ENCODE results near the gene MFAP4. TPM values are rescaled to one million over a fixed set of nuclear protein-coding genes. Genes with fewer than 3 reads are reported as not detected.

Gene MFAP4
- total and polyA plus RNA-seq, 2 donors (not counting 1 experiment from before 2014, with no cell fraction given), result not detected

- Histone ChIP-seq H3K4me1 (ENCODE audit: control insufficient read depth in 2 of 2, insufficient read depth in 2 of 2, low read length in 2 of 2) (no peaks in the 10 kb centered on the region), H3K36me3 (replicated peaks in 1 of 2; ENCODE audit: control extremely low read depth in 1 of 2, control insufficient read depth in 1 of 2, extremely low read depth in 1 of 2, insufficient read depth in 2 of 2, low read length in 1 of 2) (no peaks in the 10 kb centered on the region), H3K9me3 (ENCODE audit: control extremely low read depth in 1 of 3, control insufficient read depth in 2 of 3, insufficient read depth in 1 of 3, low read length in 2 of 3) (no peaks in the 10 kb centered on the region), H2AFZ (ENCODE audit: insufficient read depth, low read depth, low read length, poor library complexity, severe bottlenecking) (no peak overlapping the region), H3K79me2 (ENCODE audit: control insufficient read depth, insufficient read depth, low read length) (no peaks in the 10 kb centered on the region), H4K20me1 (ENCODE audit: control insufficient read depth, insufficient read depth, low read length, poor library complexity, severe bottlenecking) (no peaks in the 10 kb centered on the region), H3K27me3 (replicated peaks in 1 of 4; ENCODE audit: control extremely low read depth in 1 of 4, control insufficient read depth in 3 of 4, insufficient read depth in 4 of 4, low read length in 3 of 4) (peaks cover 0 to 13% (median 0%) of the 10 kb centered on the region in 4 experiments), H3K9ac (ENCODE audit: low read length) (no peak overlapping the region), H3K4me2 (replicated peaks; ENCODE audit: low read depth, low read length, poor library complexity, severe bottlenecking) (no peak overlapping the region), H3K27ac (ENCODE audit: low read length in 2 of 2) (no peak overlapping the region), H3K4me3 (ENCODE audit: control extremely low read depth in 1 of 5, extremely low read depth in 1 of 5, insufficient read depth in 1 of 5, low read depth in 2 of 5, low read length in 4 of 5) (no peak overlapping the region)
- ATAC-seq (ENCODE audit: low read depth), result no peak
- H3K4me1 Mint-ChIP-seq, result no peaks in the 10 kb centered on the region
- no peaks in the 10 kb centered on the region for H3K9me3 Mint-ChIP-seq (ENCODE audit: insufficient read depth)
- no peak overlapping the region for H3K4me3 Mint-ChIP-seq
- no peak overlapping the region for H3K27ac Mint-ChIP-seq
- intact Hi-C loops (cut with micrococcal nuclease), result no loop called here
- ChIA-PET POLR2A (no interaction called here), CTCF (no interaction called here)
- DNase-seq, result no peak
- TF ChIP-seq EZH2 (IDR thresholded peaks at IDR 0.05; ENCODE audit: borderline replicate concordance, insufficient read depth, low read depth, low read length, poor library complexity, severe bottlenecking) (no peak), CTCF (IDR thresholded peaks at IDR 0.05) (no peak)
- no CpG with 5 or more reads among the region's 7 CpGs for WGBS (ENCODE audit: insufficient coverage)
- peaks cover 21% of the 10 kb centered on the region for H3K27me3 Mint-ChIP-seq
These were observed 5.3 kb upstream of the MFAP4 start for GRCh38 chr17:19392303-19392702.

- no peak overlapping the region for H3K9ac ChIP-seq (ENCODE audit: low read length)
- H3K27ac ChIP-seq (ENCODE audit: low read length in 2 of 2), result no peak overlapping the region
- H3K79me2 ChIP-seq (ENCODE audit: control insufficient read depth, insufficient read depth, low read length), result no peaks in the 10 kb centered on the region
- Mint-ChIP-seq H3K4me1 (no peaks in the 10 kb centered on the region), H3K27ac (no peak overlapping the region), H3K4me3 (no peak overlapping the region), H3K27me3 (peaks cover 18% of the 10 kb centered on the region), H3K9me3 (ENCODE audit: insufficient read depth) (no peaks in the 10 kb centered on the region)
- intact Hi-C loops (cut with micrococcal nuclease), result no loop called here
- no peaks in the 10 kb centered on the region for H3K36me3 ChIP-seq (replicated peaks in 1 of 2; ENCODE audit: control extremely low read depth in 1 of 2, control insufficient read depth in 1 of 2, extremely low read depth in 1 of 2, insufficient read depth in 2 of 2, low read length in 1 of 2)
- H4K20me1 ChIP-seq (ENCODE audit: control insufficient read depth, insufficient read depth, low read length, poor library complexity, severe bottlenecking), result no peaks in the 10 kb centered on the region
- H3K9me3 ChIP-seq (ENCODE audit: control extremely low read depth in 1 of 3, control insufficient read depth in 2 of 3, insufficient read depth in 1 of 3, low read length in 2 of 3), result no peaks in the 10 kb centered on the region
- 100% methylated on average over 1 of the region's 7 CpGs for WGBS (ENCODE audit: insufficient coverage)
- peaks cover 0 to 19% (median 0%) of the 10 kb centered on the region in 4 experiments for H3K27me3 ChIP-seq (replicated peaks in 1 of 4; ENCODE audit: control extremely low read depth in 1 of 4, control insufficient read depth in 3 of 4, insufficient read depth in 4 of 4, low read length in 3 of 4)
- ATAC-seq (ENCODE audit: low read depth), result no peak
- no peak overlapping the region for H2AFZ ChIP-seq (ENCODE audit: insufficient read depth, low read depth, low read length, poor library complexity, severe bottlenecking)
- DNase-seq, result no peak
- POLR2A ChIA-PET, result no interaction called here
- no peaks in the 10 kb centered on the region for H3K4me1 ChIP-seq (ENCODE audit: control insufficient read depth in 2 of 2, insufficient read depth in 2 of 2, low read length in 2 of 2)
- CTCF ChIA-PET, result no interaction called here
- no peak for TF ChIP-seq EZH2 (IDR thresholded peaks at IDR 0.05; ENCODE audit: borderline replicate concordance, insufficient read depth, low read depth, low read length, poor library complexity, severe bottlenecking)
- TF ChIP-seq CTCF (IDR thresholded peaks at IDR 0.05), result no peak
- H3K4me2 ChIP-seq (replicated peaks; ENCODE audit: low read depth, low read length, poor library complexity, severe bottlenecking), result no peak overlapping the region
- H3K4me3 ChIP-seq (ENCODE audit: control extremely low read depth in 1 of 5, extremely low read depth in 1 of 5, insufficient read depth in 1 of 5, low read depth in 2 of 5, low read length in 4 of 5), result no peak overlapping the region
These were observed 4.4 kb upstream of the MFAP4 start for GRCh38 chr17:19391432-19391831.
